HG03159 (cell line): ENCODE measurements around the gene MVB12B.

Source experiments
- ATAC-seq: cut with Tn5 transposase; IDR thresholded peaks from one replicate; pipeline ENCODE4 v1.9.1; 2021; ENCODE audit warnings: mild to moderate bottlenecking, moderate library complexity; ENCODE audit not compliant: unreplicated experiment

The MVB12B gene

GRCh38 chr9:126357074-126357473 is 30.4 kb downstream of the MVB12B start:
- no peak for ATAC-seq

- ATAC-seq: no peak
Measured at GRCh38 chr9:126360073-126360472, 33.4 kb downstream of the MVB12B start.

GRCh38 chr9:126361810-126362238 is 35.2 kb downstream of the MVB12B start:
- no peak for ATAC-seq

GRCh38 chr9:126363250-126363649 is 36.6 kb downstream of the MVB12B start:
- no peak for ATAC-seq

GRCh38 chr9:126363847-126364671 is 37.4 kb downstream of the MVB12B start:
- no peak for ATAC-seq

GRCh38 chr9:126365780-126366179 is 39.2 kb downstream of the MVB12B start:
- ATAC-seq: no peak

- no peak for ATAC-seq
Measured at GRCh38 chr9:126366366-126367011, 39.9 kb downstream of the MVB12B start.

GRCh38 chr9:126367139-126367538 is 40.5 kb downstream of the MVB12B start:
- no peak for ATAC-seq

GRCh38 chr9:126367616-126368015 is 41.0 kb downstream of the MVB12B start:
- ATAC-seq: no peak

GRCh38 chr9:126368020-126368419 is 41.4 kb downstream of the MVB12B start:
- ATAC-seq: no peak

- no peak for ATAC-seq
Measured at GRCh38 chr9:126371007-126371870, 44.6 kb downstream of the MVB12B start.

GRCh38 chr9:126372716-126373115 is 46.1 kb downstream of the MVB12B start:
- no peak for ATAC-seq

- ATAC-seq: no peak
Measured at GRCh38 chr9:126373241-126373640, 46.6 kb downstream of the MVB12B start.

GRCh38 chr9:126374366-126374781 is 47.7 kb downstream of the MVB12B start:
- ATAC-seq: no peak

GRCh38 chr9:126375386-126375785 is 48.8 kb downstream of the MVB12B start:
- no peak for ATAC-seq

GRCh38 chr9:126376311-126377175 is 49.9 kb downstream of the MVB12B start:
- ATAC-seq: no peak

- no peak for ATAC-seq
Measured at GRCh38 chr9:126377176-126377509, 50.5 kb downstream of the MVB12B start.

- no peak for ATAC-seq
Measured at GRCh38 chr9:126377536-126377935, 50.9 kb downstream of the MVB12B start.

GRCh38 chr9:126378761-126379160 is 52.1 kb downstream of the MVB12B start:
- ATAC-seq: no peak

GRCh38 chr9:126379661-126380360 is 53.2 kb downstream of the MVB12B start:
- ATAC-seq: no peak
